K562 (cell line): Measurements from ENCODE around the gene ABCC10. TPM values are rescaled to one million over a fixed set of nuclear protein-coding genes. Genes with fewer than 3 reads are reported as not detected.
"Not testable (repeated sequence)": the region's sequence is repeated elsewhere in the genome, so short reads cannot be mapped to it uniquely, and the experiment has no call there.

Experiments used
- ATAC-seq: fragments of 200-7000 bp; cut with Tn5 transposase; 3 replicates; pipeline ENCODE4 v1.9.1; 2020; ENCODE audit warnings: moderate library complexity
- BruUV-seq: library from RNA; stranded (reverse); fragments of 400-500 nt; replicated peaks from 2 replicates; lab custom pipeline; 2021; lab: Mats Ljungman, UMichigan
- CTCF ChIA-PET: fragments of 300-600 bp; formaldehyde crosslinking; extraction: SDS; loops from one replicate; lab custom pipeline; 2021; ENCODE audit warnings: low intra/inter-chr PET ratio; lab: Yijun Ruan, JAX
- POLR2A ChIA-PET: fragments of 300-600, 350-650 bp; sonication (Branson Sonifier 250); formaldehyde crosslinking; extraction: SDS; loops from one replicate; lab custom pipeline; 2021; ENCODE audit warnings: antibody characterized with exemption, inconsistent platforms; lab: Yijun Ruan, JAX
- DNase-seq, 4 experiments: peaks; one replicate each; pipeline versions ENCODE4 v3.0.0 to v3.0.0-alpha.2; 2011 to 2018; ENCODE audit warnings: low spot score in 3 of 4, mixed read lengths in 3 of 4; ENCODE audit errors: extremely low read depth in 1 of 4
- FAIRE-seq: peaks from 2 replicates; lab custom pipeline; 2011; peaks lifted over from hg19 to GRCh38; lab: Jason Lieb, UNC
- H2AFZ ChIP-seq: 2 replicates; pipeline ENCODE4 v1.6.0; 2011; ENCODE audit warnings: low read depth, low read length, control low read depth, inconsistent platforms
- H3K27ac ChIP-seq: fragments of 200-600 bp; 3 replicates; pipeline ENCODE4 v1.8.0; 2011; ENCODE audit warnings: low read depth, mild to moderate bottlenecking, control low read depth, inconsistent platforms, low read length, moderate library complexity, mixed read lengths; ENCODE audit errors: extremely low read depth
- H3K27me3 ChIP-seq, 2 experiments: fragments of 300-600 bp in 1 of 2; 2 replicates in 1 of 2; 3 replicates in 1 of 2; pipeline versions ENCODE4 v1.6.0 to v1.8.0; 2011; ENCODE audit warnings: inconsistent platforms in 2 of 2, low read length in 2 of 2, mild to moderate bottlenecking in 1 of 2, mixed read lengths in 1 of 2, moderate library complexity in 1 of 2; ENCODE audit not compliant: control insufficient read depth in 2 of 2, insufficient read depth in 2 of 2
- H3K36me3 ChIP-seq: fragments of 300-600 bp; 3 replicates; pipeline ENCODE4 v1.8.0; 2011; ENCODE audit warnings: mild to moderate bottlenecking, low read length, inconsistent platforms; ENCODE audit not compliant: control insufficient read depth, insufficient read depth
- H3K4me1 ChIP-seq, 2 experiments: fragments of 200-600 bp in 1 of 2; replicated peaks in 1 of 2; 2 replicates in 1 of 2; 3 replicates in 1 of 2; pipeline versions ENCODE4 v1.5.1 to v1.8.0; 2011; ENCODE audit warnings: inconsistent platforms in 2 of 2, low read length in 2 of 2, mild to moderate bottlenecking in 1 of 2, mixed read lengths in 1 of 2, moderate library complexity in 1 of 2; ENCODE audit not compliant: control insufficient read depth in 2 of 2, insufficient read depth in 2 of 2
- H3K4me2 ChIP-seq: 2 replicates; pipeline ENCODE4 v1.6.1; 2011; ENCODE audit warnings: low read length, control low read depth, inconsistent platforms, mixed read lengths; ENCODE audit not compliant: insufficient read depth
- H3K4me3 ChIP-seq: fragments of 200-600 bp; sonication (generic), shearing (Covaris generic); 2 replicates; pipeline ENCODE4 v1.5.1; 2016; ENCODE audit warnings: control low read depth, inconsistent platforms
- H3K79me2 ChIP-seq: fragments of 200-600 bp; 3 replicates; pipeline ENCODE4 v1.8.0; 2011; ENCODE audit warnings: low read length, inconsistent platforms; ENCODE audit not compliant: control insufficient read depth, insufficient read depth
- H3K9ac ChIP-seq, 2 experiments: 2 replicates each; pipeline versions ENCODE4 v1.6.0 to v1.6.1; 2011; ENCODE audit warnings: low read depth in 2 of 2, low read length in 2 of 2, control low read depth in 1 of 2, inconsistent platforms in 1 of 2, mild to moderate bottlenecking in 1 of 2, mixed read lengths in 1 of 2; ENCODE audit not compliant: insufficient read depth in 1 of 2
- H3K9me1 ChIP-seq: one replicate; pipeline ENCODE4 v1.6.0; 2011; ENCODE audit warnings: inconsistent platforms, mild to moderate bottlenecking, low read length, moderate library complexity; ENCODE audit not compliant: control insufficient read depth, insufficient read depth
- H3K9me3 ChIP-seq: replicated peaks from 2 replicates; pipeline ENCODE4 v1.5.1; 2011; ENCODE audit warnings: low read depth, low read length, inconsistent platforms; ENCODE audit not compliant: control insufficient read depth, insufficient read depth
- H4K20me1 ChIP-seq: replicated peaks from 2 replicates; pipeline ENCODE4 v1.6.1; 2011; ENCODE audit warnings: low read length, inconsistent platforms, mixed read lengths; ENCODE audit not compliant: control insufficient read depth, insufficient read depth
- COPS2 ChIP-seq: fragments of 450-650 bp; conservative IDR thresholded peaks from 2 replicates; pipeline ENCODE4 v1.6.1; 2016; ENCODE audit warnings: mild to moderate bottlenecking, moderate library complexity
- RAD21 ChIP-seq, 2 experiments: fragments of 250-450 bp in 1 of 2; fragments of 450-650 bp in 1 of 2; sonication (Bioruptor Pico) in 1 of 2; formaldehyde crosslinking in 1 of 2; IDR thresholded peaks in 1 of 2; conservative IDR thresholded peaks in 1 of 2; 2 replicates each; pipeline versions ENCODE4 v1.4.0 to v1.8.0; 2020 to 2022; ENCODE audit warnings: mild to moderate bottlenecking in 2 of 2, moderate library complexity in 1 of 2
- SMARCA5 ChIP-seq: fragments of 450-650 bp; IDR thresholded peaks from 2 replicates; pipeline ENCODE4 v1.6.1; 2016
- SMARCB1 ChIP-seq: IDR thresholded peaks from 2 replicates; pipeline ENCODE4 v1.6.1; 2011; ENCODE audit warnings: improper control_type of control experiment, low read depth; ENCODE audit not compliant: insufficient read length
- SNIP1 ChIP-seq: fragments of 450-650 bp; IDR thresholded peaks from 2 replicates; pipeline ENCODE4 v1.7.1; 2017; ENCODE audit warnings: low read depth, mild to moderate bottlenecking
- ZKSCAN8 ChIP-seq: fragments of 200-800 bp; sonication (Bioruptor generic); IDR thresholded peaks from 2 replicates; pipeline ENCODE4 v1.6.1; 2016; ENCODE audit warnings: missing genetic modification characterization, missing compliant biosample characterization
- ZNF274 ChIP-seq: IDR thresholded peaks from 2 replicates; pipeline ENCODE4 v1.6.1; 2011; ENCODE audit warnings: low read depth, mild to moderate bottlenecking, low read length, moderate library complexity, borderline replicate concordance
- ZNF583 ChIP-seq: fragments of 250-450 bp; sonication (Bioruptor Pico); IDR thresholded peaks from 2 replicates; pipeline ENCODE4 v1.4.0; 2020
- ZSCAN32 ChIP-seq: fragments of 450-650 bp; formaldehyde crosslinking; IDR thresholded peaks from 2 replicates; pipeline ENCODE4 v1.4.0; 2020; ENCODE audit warnings: mild to moderate bottlenecking, moderate library complexity
- WGBS: fragments of 100-300 bp; shearing (Covaris generic); methylation state at CpG from one replicate; pipeline ENCODE4 v1.1.6; 2016; ENCODE audit warnings: low coverage, mixed read lengths; ENCODE audit not compliant: insufficient coverage; ENCODE audit errors: missing lambda C conversion rate; 5-methylcytosine and 5-hydroxymethylcytosine counted together
- in situ Hi-C: fragments of 300-500 bp; cut with MboI; formaldehyde crosslinking; loops from 4 replicates; pipeline ENCODE4 v1.15.0; 2018; ENCODE audit warnings: inconsistent platforms, mixed read lengths
- intact Hi-C: fragments of 100-400 bp; cut with micrococcal nuclease; formaldehyde crosslinking; loops from 2 replicates; pipeline ENCODE4 v1.14.2; 2022
- polyA plus RNA-seq, 8 experiments: library from polyadenylated mRNA; depleted of rRNA in 4 of 8; stranded (reverse) in 5 of 8; unstranded in 3 of 8; fragments of >200 nt; fragmentation: Nextera tagmentation in 2 of 8; fragmentation: Illumina TruSeq in 1 of 8; extraction: Ambion mirVana in 2 of 8; extraction: Trizol in 1 of 8; gene quantifications; 2 replicates each; pipeline versions ENCODE4 v1.2.1 to v1.2.3, GENCODE V29; 2011 to 2014; ENCODE audit warnings: inconsistent platforms in 1 of 8, missing spikeins in 1 of 8
- total RNA-seq, 7 experiments: library from RNA; depleted of rRNA in 6 of 7; stranded (reverse); fragments of >200 nt in 6 of 7; fragmentation: Illumina TruSeq in 2 of 7; extraction: Trizol in 2 of 7; gene quantifications; 2 replicates each; pipeline versions ENCODE4 v1.2.1 to v1.2.3, GENCODE V29; 2011 to 2021; ENCODE audit warnings: low replicate concordance in 1 of 7
- TF ChIP-seq, protein P1 (sequence below): fragments of 450-650 bp; IDR thresholded peaks from 2 replicates; pipeline ENCODE4 v1.6.1; 2018; ENCODE audit warnings: mild to moderate bottlenecking, low read depth; ENCODE audit not compliant: partially characterized antibody
- TF ChIP-seq, protein P2 (sequence below): fragments of 250-450 bp; sonication (Bioruptor Pico); IDR thresholded peaks from 2 replicates; pipeline ENCODE4 v1.4.0; 2020; ENCODE audit warnings: mild to moderate bottlenecking, moderate library complexity, borderline replicate concordance

ABCC10 gene
- total and polyA plus RNA-seq, 9 of the 15 experiments (the other 6 are each of a cell fraction or from before 2014, with no cell fraction given), result 2.4 to 29.1 (median 13.7) TPM

DNA sequence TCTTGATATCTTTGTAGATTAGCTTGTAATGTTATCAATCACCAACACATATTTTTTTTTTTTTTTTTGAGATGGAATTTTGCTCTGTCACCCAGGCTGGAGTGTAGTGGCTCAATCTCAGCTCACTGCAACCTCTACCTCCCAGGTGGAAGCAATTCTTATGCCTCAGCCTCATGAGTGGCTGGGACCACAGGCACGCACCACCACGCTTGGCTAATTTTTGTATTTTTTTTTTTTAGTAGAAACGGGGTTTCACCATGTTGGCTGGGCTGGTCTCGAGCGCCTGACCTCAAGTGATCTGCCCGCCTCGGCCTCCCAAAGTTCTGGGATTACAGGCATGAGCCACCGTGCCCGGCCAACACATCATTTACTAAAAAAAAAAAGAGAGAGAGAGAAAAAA is 46.5 kb upstream of the ABCC10 start:
- H2AFZ ChIP-seq, H3K4me1 ChIP-seq, H3K9me3 ChIP-seq, H3K4me3 ChIP-seq, H3K9ac ChIP-seq, DNase-seq, H3K4me2 ChIP-seq, intact Hi-C loops, H3K79me2 ChIP-seq, H3K36me3 ChIP-seq, ATAC-seq, H3K9me1 ChIP-seq, in situ Hi-C loops, H3K27ac ChIP-seq, CTCF ChIA-PET, BruUV-seq, FAIRE-seq, H4K20me1 ChIP-seq: not testable (repeated sequence)
- POLR2A ChIA-PET, result interaction anchor here (1.1 to 2.9 kb wide), 2 partner anchors 10 to 13 kb away, joined by 3 to 9 read pairs; no protein-coding TSS in a partner anchor
- 3% methylated on average over 9 of the region's 9 CpGs for WGBS
- H3K27me3 ChIP-seq, result peaks cover 18 to 23% of the 10 kb centered on the region in 2 experiments

DNA sequence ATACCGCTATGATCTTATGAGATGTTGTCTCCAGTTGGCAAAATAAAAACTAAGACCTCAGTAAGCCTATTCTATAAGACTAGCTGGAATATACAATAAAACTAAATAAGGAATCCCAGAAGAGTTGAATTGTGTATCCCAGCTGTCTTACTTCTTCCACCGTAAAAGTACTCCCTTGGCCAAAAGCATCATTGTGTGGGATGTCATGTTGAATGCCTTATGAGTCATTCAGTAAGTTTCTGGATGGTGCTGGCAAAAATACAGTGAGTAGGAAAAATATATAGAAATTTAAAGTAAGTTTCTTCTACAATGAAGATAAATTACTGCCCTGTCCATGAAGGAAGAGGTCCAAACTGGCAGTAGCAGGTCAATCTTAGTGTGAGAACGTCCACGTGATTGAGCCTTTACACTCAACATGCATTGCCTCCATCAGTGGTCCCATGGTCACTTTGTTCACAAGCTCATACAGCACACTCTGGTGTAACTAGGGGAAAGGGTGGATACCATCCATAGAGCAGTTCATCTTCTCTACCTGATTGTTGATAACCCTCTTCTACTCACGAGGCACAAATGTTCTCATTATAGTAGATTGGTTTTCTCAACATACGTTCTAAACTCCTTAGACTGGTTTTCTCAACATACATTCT is 44.2 kb upstream of the ABCC10 start:
- no peak overlapping the region for H3K4me3 ChIP-seq
- TF ChIP-seq RAD21 (CRISPR knock-in tag; conservative IDR thresholded peaks at IDR 0.05 in 1 of 2, IDR thresholded peaks at IDR 0.05 in 1 of 2) (0 out of 4 replicates have a peak, but pooled peaks of 1 of the 2 experiments have one; percentile 11), COPS2 (no peak), SNIP1 (no peak), ZNF274 (no peak), ZNF583 (CRISPR knock-in tag) (no peak), SMARCB1 (no peak), ZKSCAN8 (0 out of 2 replicates have a peak, but pooled peaks have one; percentile 25), SMARCA5 (no peak), ZSCAN32 (CRISPR knock-in tag) (no peak)
- TF ChIP-seq, protein P1, sequence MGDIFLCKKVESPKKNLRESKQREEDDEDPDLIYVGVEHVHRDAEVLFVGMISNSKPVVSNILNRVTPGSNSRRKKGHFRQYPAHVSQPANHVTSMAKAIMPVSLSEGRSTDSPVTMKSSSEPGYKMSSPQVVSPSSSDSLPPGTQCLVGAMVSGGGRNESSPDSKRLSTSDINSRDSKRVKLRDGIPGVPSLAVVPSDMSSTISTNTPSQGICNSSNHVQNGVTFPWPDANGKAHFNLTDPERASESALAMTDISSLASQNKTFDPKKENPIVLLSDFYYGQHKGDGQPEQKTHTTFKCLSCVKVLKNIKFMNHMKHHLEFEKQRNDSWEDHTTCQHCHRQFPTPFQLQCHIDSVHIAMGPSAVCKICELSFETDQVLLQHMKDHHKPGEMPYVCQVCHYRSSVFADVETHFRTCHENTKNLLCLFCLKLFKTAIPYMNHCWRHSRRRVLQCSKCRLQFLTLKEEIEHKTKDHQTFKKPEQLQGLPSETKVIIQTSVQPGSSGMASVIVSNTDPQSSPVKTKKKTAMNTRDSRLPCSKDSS, result no peak
- TF ChIP-seq, protein P2, sequence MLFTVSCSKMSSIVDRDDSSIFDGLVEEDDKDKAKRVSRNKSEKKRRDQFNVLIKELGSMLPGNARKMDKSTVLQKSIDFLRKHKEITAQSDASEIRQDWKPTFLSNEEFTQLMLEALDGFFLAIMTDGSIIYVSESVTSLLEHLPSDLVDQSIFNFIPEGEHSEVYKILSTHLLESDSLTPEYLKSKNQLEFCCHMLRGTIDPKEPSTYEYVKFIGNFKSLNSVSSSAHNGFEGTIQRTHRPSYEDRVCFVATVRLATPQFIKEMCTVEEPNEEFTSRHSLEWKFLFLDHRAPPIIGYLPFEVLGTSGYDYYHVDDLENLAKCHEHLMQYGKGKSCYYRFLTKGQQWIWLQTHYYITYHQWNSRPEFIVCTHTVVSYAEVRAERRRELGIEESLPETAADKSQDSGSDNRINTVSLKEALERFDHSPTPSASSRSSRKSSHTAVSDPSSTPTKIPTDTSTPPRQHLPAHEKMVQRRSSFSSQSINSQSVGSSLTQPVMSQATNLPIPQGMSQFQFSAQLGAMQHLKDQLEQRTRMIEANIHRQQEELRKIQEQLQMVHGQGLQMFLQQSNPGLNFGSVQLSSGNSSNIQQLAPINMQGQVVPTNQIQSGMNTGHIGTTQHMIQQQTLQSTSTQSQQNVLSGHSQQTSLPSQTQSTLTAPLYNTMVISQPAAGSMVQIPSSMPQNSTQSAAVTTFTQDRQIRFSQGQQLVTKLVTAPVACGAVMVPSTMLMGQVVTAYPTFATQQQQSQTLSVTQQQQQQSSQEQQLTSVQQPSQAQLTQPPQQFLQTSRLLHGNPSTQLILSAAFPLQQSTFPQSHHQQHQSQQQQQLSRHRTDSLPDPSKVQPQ (CRISPR knock-in tag), result no peak

More for the DNA sequence above, 44.2 kb upstream of the ABCC10 start:
- no peak overlapping the region for H3K4me2 ChIP-seq
- DNase-seq, result no peak
- H3K36me3 ChIP-seq, result no peaks in the 10 kb centered on the region
- ATAC-seq, result no peak
- FAIRE-seq, result no peak
- H3K4me1 ChIP-seq, result no peaks in the 10 kb centered on the region; a peak in 2 of 5 replicates
- no peaks in the 10 kb centered on the region for H3K9me3 ChIP-seq
- H3K9me1 ChIP-seq, result no peaks in the 10 kb centered on the region
- no peak overlapping the region for H3K9ac ChIP-seq
- H3K79me2 ChIP-seq, result no peaks in the 10 kb centered on the region
- H2AFZ ChIP-seq, result peak overlapping the region; percentile 29; the same call in 1 of the 2 replicates
- H3K27me3 ChIP-seq, result peaks cover 18 to 23% of the 10 kb centered on the region in 2 experiments
- intact Hi-C loops (no loop called here), in situ Hi-C loops (no loop called here)
- no TSS peak for BruUV-seq
- ChIA-PET POLR2A (interaction anchor here (0.6 to 3.0 kb wide), 6 partner anchors 10 to 209 kb away, joined by 3 to 9 read pairs (median 3); no protein-coding TSS in a partner anchor), CTCF (no interaction called here)
- no peak overlapping the region for H3K27ac ChIP-seq
- H4K20me1 ChIP-seq, result no peaks in the 10 kb centered on the region
- 7% methylated on average over 6 of the region's 6 CpGs for WGBS
